ENCODE data around the gene ATG16L2. TPM values are rescaled to one million over a fixed set of nuclear protein-coding genes. Genes with fewer than 3 reads are reported as not detected.
"Not testable (repeated sequence)": the region's sequence is repeated elsewhere in the genome, so short reads cannot be mapped to it uniquely, and the experiment has no call there.

The ATG16L2 gene
- total RNA-seq, 2 experiments from 2014 or later: 58.3 to 61.6 TPM

GRCh38 chr11:72787216-72788104, 26.8 kb upstream of the ATG16L2 start:
- Mint-ChIP-seq H3K27ac (no peak overlapping the region), H3K36me3 (ENCODE audit: low read depth) (no peaks in the 10 kb centered on the region), H3K4me1 (ENCODE audit: low read depth) (peaks cover 10% of the 10 kb centered on the region), H3K9me3 (no peaks in the 10 kb centered on the region), H3K27me3 (no peaks in the 10 kb centered on the region), H3K4me3 (peak overlapping the region; percentile 51)
- Histone ChIP-seq H3K4me3 (ENCODE audit: low read length) (no peak overlapping the region), H3K9me3 (ENCODE audit: control insufficient read depth in 1 of 2, insufficient read depth in 1 of 2, low read length in 2 of 2) (no peaks in the 10 kb centered on the region), H3K27me3 (ENCODE audit: control insufficient read depth in 1 of 2, insufficient read depth in 2 of 2, low read length in 2 of 2) (no peaks in the 10 kb centered on the region), H3K27ac (ENCODE audit: low read depth in 1 of 2, low read length in 2 of 2) (no peak overlapping the region), H3K4me1 (ENCODE audit: insufficient read depth, low read length) (peaks cover 16% of the 10 kb centered on the region), H3K36me3 (ENCODE audit: insufficient read depth, low read length) (no peaks in the 10 kb centered on the region)
- ChIA-PET CTCF (interaction anchor here (0.7 to 0.9 kb wide), 3 partner anchors 34 to 272 kb away, joined by 3 to 7 read pairs (median 4); no protein-coding TSS in a partner anchor), POLR2A (no interaction called here)
- TF ChIP-seq CTCF (IDR thresholded peaks at IDR 0.05): no peak
- intact Hi-C loops (cut with DNase I, micrococcal nuclease): no loop called here
- DNase-seq (peak in 2 of 14 experiments; percentile 30 to 38), ATAC-seq (ENCODE audit: poor library complexity) (no peak)

DNA sequence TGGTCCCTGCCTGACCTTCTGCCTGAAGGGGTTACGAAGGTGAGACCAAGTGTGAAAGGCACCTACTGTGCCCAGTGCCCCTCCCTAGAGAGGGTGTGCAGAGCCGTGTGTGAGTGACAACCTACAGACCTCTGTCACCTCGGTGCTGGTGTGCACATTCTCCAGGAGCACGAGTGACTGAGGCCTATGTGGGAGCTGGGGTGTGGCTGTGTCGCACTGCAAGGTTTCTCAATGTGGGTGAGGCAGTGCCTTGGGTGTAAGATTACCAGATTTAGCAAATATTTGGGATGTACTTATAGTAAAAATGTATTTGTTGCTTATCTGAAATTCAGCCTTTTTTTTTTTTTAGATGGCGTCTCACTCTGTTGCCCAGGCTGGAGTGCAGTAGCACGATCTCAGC, 26.0 kb upstream of the ATG16L2 start:
- H3K36me3 ChIP-seq (ENCODE audit: insufficient read depth, low read length): no peaks in the 10 kb centered on the region
- no peaks in the 10 kb centered on the region for H3K27me3 ChIP-seq (ENCODE audit: control insufficient read depth in 1 of 2, insufficient read depth in 2 of 2, low read length in 2 of 2)
- DNase-seq: no peak
- H3K9me3 ChIP-seq (ENCODE audit: control insufficient read depth in 1 of 2, insufficient read depth in 1 of 2, low read length in 2 of 2): no peaks in the 10 kb centered on the region
- no peaks in the 10 kb centered on the region for H3K27me3 Mint-ChIP-seq
- no peak overlapping the region for H3K27ac ChIP-seq (ENCODE audit: low read depth in 1 of 2, low read length in 2 of 2)
- H3K36me3 Mint-ChIP-seq (ENCODE audit: low read depth): no peaks in the 10 kb centered on the region
- H3K4me3 Mint-ChIP-seq: no peak overlapping the region
- peaks cover 21% of the 10 kb centered on the region for H3K4me1 ChIP-seq (ENCODE audit: insufficient read depth, low read length)
- CTCF ChIA-PET: interaction anchor here (1.1 kb wide), 1 partner anchor 25 kb away, joined by 4 read pairs; no protein-coding TSS in a partner anchor
- intact Hi-C loops (cut with DNase I, micrococcal nuclease): no loop called here
- ATAC-seq (ENCODE audit: poor library complexity): no peak
- POLR2A ChIA-PET: no interaction called here
- no peak for TF ChIP-seq CTCF (IDR thresholded peaks at IDR 0.05)
- H3K4me1 Mint-ChIP-seq (ENCODE audit: low read depth): peaks cover 12% of the 10 kb centered on the region
- no peaks in the 10 kb centered on the region for H3K9me3 Mint-ChIP-seq
- H3K27ac Mint-ChIP-seq: no peak overlapping the region
- H3K4me3 ChIP-seq (ENCODE audit: low read length): no peak overlapping the region

- Histone ChIP-seq H3K4me3 (ENCODE audit: low read length) (no peak overlapping the region), H3K36me3 (ENCODE audit: insufficient read depth, low read length) (no peaks in the 10 kb centered on the region), H3K27me3 (ENCODE audit: control insufficient read depth in 1 of 2, insufficient read depth in 2 of 2, low read length in 2 of 2) (no peaks in the 10 kb centered on the region), H3K27ac (ENCODE audit: low read depth in 1 of 2, low read length in 2 of 2) (no peak overlapping the region), H3K4me1 (ENCODE audit: insufficient read depth, low read length) (peaks cover 32% of the 10 kb centered on the region), H3K9me3 (ENCODE audit: control insufficient read depth in 1 of 2, insufficient read depth in 1 of 2, low read length in 2 of 2) (no peaks in the 10 kb centered on the region)
- ChIA-PET POLR2A (interaction anchor here (0.8 kb wide), 1 partner anchor 7 kb away, joined by 3 read pairs; no protein-coding TSS in a partner anchor), CTCF (interaction anchor here (1.1 kb wide), 1 partner anchor 24 kb away, joined by 4 read pairs; no protein-coding TSS in a partner anchor)
- intact Hi-C loops (cut with DNase I, micrococcal nuclease): loop anchor here (5.0 to 10.0 kb wide), 2 partner anchors 37 to 675 kb away; partner anchors contain the start of genes ANAPC15 (in 1 of the 2) and ARAP1 (in 1 of the 2)
- DNase-seq (no peak), ATAC-seq (ENCODE audit: poor library complexity) (no peak)
- Mint-ChIP-seq H3K4me3 (no peak overlapping the region), H3K4me1 (ENCODE audit: low read depth) (peaks cover 25% of the 10 kb centered on the region), H3K27me3 (no peaks in the 10 kb centered on the region), H3K27ac (no peak overlapping the region), H3K9me3 (no peaks in the 10 kb centered on the region), H3K36me3 (ENCODE audit: low read depth) (no peaks in the 10 kb centered on the region)
- no peak for TF ChIP-seq CTCF (IDR thresholded peaks at IDR 0.05)
These were observed 24.6 kb upstream of the ATG16L2 start for GRCh38 chr11:72789493-72790131.

DNA sequence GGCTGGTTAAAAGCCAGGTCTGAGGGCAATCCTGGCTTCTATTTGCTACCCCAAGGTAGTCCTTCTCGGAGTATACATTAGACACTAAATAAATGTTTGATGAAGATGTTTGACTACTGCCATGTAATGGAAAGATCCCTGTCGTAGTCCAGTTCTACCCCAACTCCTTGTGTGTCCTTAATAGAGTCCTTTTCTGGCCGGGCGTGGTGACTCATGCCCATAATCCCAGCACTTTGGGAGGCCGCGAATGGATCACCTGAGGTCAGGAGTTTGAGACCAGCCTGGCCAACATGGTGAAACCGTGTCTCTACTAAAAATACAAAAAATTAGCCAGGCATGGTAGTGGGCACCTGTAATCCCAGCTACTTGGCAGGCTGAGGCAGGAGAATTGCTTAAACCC, 23.0 kb upstream of the ATG16L2 start:
- H3K36me3 ChIP-seq (ENCODE audit: insufficient read depth, low read length); H3K36me3 Mint-ChIP-seq (ENCODE audit: low read depth); H3K27ac ChIP-seq (ENCODE audit: low read depth in 1 of 2, low read length in 2 of 2); H3K27ac Mint-ChIP-seq; DNase-seq; POLR2A ChIA-PET; H3K4me3 ChIP-seq (ENCODE audit: low read length); H3K27me3 Mint-ChIP-seq; ATAC-seq (ENCODE audit: poor library complexity); H3K9me3 ChIP-seq (ENCODE audit: control insufficient read depth in 1 of 2, insufficient read depth in 1 of 2, low read length in 2 of 2); H3K27me3 ChIP-seq (ENCODE audit: control insufficient read depth in 1 of 2, insufficient read depth in 2 of 2, low read length in 2 of 2); H3K9me3 Mint-ChIP-seq: not testable (repeated sequence)
- CTCF ChIA-PET: interaction anchor here (0.7 to 4.2 kb wide), 2 partner anchors 68 to 204 kb away, joined by 5 to 80 read pairs; no protein-coding TSS in a partner anchor
- H3K4me1 ChIP-seq (ENCODE audit: insufficient read depth, low read length): peaks cover 33% of the 10 kb centered on the region
- intact Hi-C loops (cut with DNase I, micrococcal nuclease): loop anchor here (5.0 to 10.0 kb wide), 2 partner anchors 39 to 676 kb away; partner anchors contain the start of genes ANAPC15 (in 1 of the 2) and ARAP1 (in 1 of the 2)
- H3K4me1 Mint-ChIP-seq (ENCODE audit: low read depth): peaks cover 29% of the 10 kb centered on the region
- H3K4me3 Mint-ChIP-seq: peak overlapping the region; percentile 42
